ENCODE measurements around the gene DEFB108B. TPM values are rescaled to one million over a fixed set of nuclear protein-coding genes. Genes with fewer than 3 reads are reported as not detected.
"Not testable (repeated sequence)": the region's sequence is repeated elsewhere in the genome, so short reads cannot be mapped to it uniquely, and the experiment has no call there.

Gene DEFB108B
- total RNA-seq, 1 donor = not detected

GRCh38 chr11:71800335-71800953, 32.6 kb upstream of the DEFB108B start:
- TF ChIP-seq CTCF (IDR thresholded peaks at IDR 0.05; ENCODE audit: insufficient read depth, low read length) = peak; percentile 75
- not testable (repeated sequence) for H3K4me3 ChIP-seq (ENCODE audit: low read depth, low read length)
- peak; percentile 59 for DNase-seq (ENCODE audit: low read depth)

GRCh38 chr11:71801026-71801425, 32.0 kb upstream of the DEFB108B start:
- not testable (repeated sequence) for H3K4me3 ChIP-seq (ENCODE audit: low read depth, low read length); DNase-seq (ENCODE audit: low read depth)

GRCh38 chr11:71802874-71803273, 30.1 kb upstream of the DEFB108B start:
- DNase-seq (ENCODE audit: low read depth); H3K4me3 ChIP-seq (ENCODE audit: low read depth, low read length): not testable (repeated sequence)

GRCh38 chr11:71804158-71804947, 28.6 kb upstream of the DEFB108B start:
- not testable (repeated sequence) for DNase-seq (ENCODE audit: low read depth); H3K4me3 ChIP-seq (ENCODE audit: low read depth, low read length)

GRCh38 chr11:71812529-71812928, 20.5 kb upstream of the DEFB108B start:
- DNase-seq (ENCODE audit: low read depth) = peak; percentile 11
- H3K4me3 ChIP-seq (ENCODE audit: low read depth, low read length) = not testable (repeated sequence)

- peak; percentile 68 for DNase-seq (ENCODE audit: low read depth)
- peak overlapping the region; percentile 54 for H3K4me3 ChIP-seq (ENCODE audit: low read depth, low read length)
- peak; percentile 78 for TF ChIP-seq CTCF (IDR thresholded peaks at IDR 0.05; ENCODE audit: insufficient read depth, low read length)
Observed at GRCh38 chr11:71813481-71814355, 19.3 kb upstream of the DEFB108B start.

GRCh38 chr11:71821539-71821938, 11.5 kb upstream of the DEFB108B start:
- not testable (repeated sequence) for H3K4me3 ChIP-seq (ENCODE audit: low read depth, low read length); DNase-seq (ENCODE audit: low read depth)

GRCh38 chr11:71829247-71829646, 3.8 kb upstream of the DEFB108B start:
- H3K4me3 ChIP-seq (ENCODE audit: low read depth, low read length); DNase-seq (ENCODE audit: low read depth): not testable (repeated sequence)

- not testable (repeated sequence) for DNase-seq (ENCODE audit: low read depth); H3K4me3 ChIP-seq (ENCODE audit: low read depth, low read length)
Observed at GRCh38 chr11:71829686-71830085, 3.3 kb upstream of the DEFB108B start.

- DNase-seq (ENCODE audit: low read depth); H3K4me3 ChIP-seq (ENCODE audit: low read depth, low read length): not testable (repeated sequence)
Observed at GRCh38 chr11:71842720-71843119, 9.7 kb downstream of the DEFB108B start.

GRCh38 chr11:71843355-71843754, 10.4 kb downstream of the DEFB108B start:
- not testable (repeated sequence) for DNase-seq (ENCODE audit: low read depth); H3K4me3 ChIP-seq (ENCODE audit: low read depth, low read length)
